OCI-LY7 (cell line): ENCODE results near the gene NPAS2. TPM values are rescaled to one million over a fixed set of nuclear protein-coding genes. Genes with fewer than 3 reads are reported as not detected.

Experiments
- BruUV-seq: library from RNA; stranded (reverse); fragments of 400-500 nt; replicated peaks from 2 replicates; lab custom pipeline; 2021; lab: Mats Ljungman, UMichigan
- CTCF ChIA-PET: fragments of 300-600 bp; sonication (Branson Sonifier 250); formaldehyde crosslinking; loops from one replicate; lab custom pipeline; 2022; ENCODE audit warnings: antibody characterized with exemption; ENCODE audit not compliant: unreplicated experiment; lab: Charles Lee
- POLR2A ChIA-PET: fragments of 300-600 bp; sonication (Branson Sonifier 250); formaldehyde crosslinking; loops from one replicate; lab custom pipeline; 2022; ENCODE audit warnings: antibody characterized with exemption; lab: Charles Lee
- DNase-seq: peaks from one replicate; pipeline ENCODE4 v3.0.0-alpha.2; 2015; ENCODE audit warnings: low spot score
- H2AFZ ChIP-seq: fragments of 200-600 bp; sonication (generic), shearing (Covaris generic); 2 replicates; pipeline ENCODE4 v1.6.1; 2014; ENCODE audit warnings: mild to moderate bottlenecking, antibody characterized with exemption, low read length, moderate library complexity
- H3K27ac ChIP-seq: fragments of 200-600 bp; sonication (generic); 2 replicates; pipeline ENCODE4 v1.5.1; 2014; ENCODE audit warnings: mixed run types, low read depth, mild to moderate bottlenecking, moderate library complexity, low read length, inconsistent platforms; ENCODE audit not compliant: poor library complexity, severe bottlenecking
- H3K36me3 ChIP-seq: fragments of 200-600 bp; sonication (generic); 2 replicates; pipeline ENCODE4 v1.6.1; 2014; ENCODE audit warnings: mild to moderate bottlenecking, antibody characterized with exemption, low read length, moderate library complexity, mixed read lengths; ENCODE audit not compliant: insufficient read depth
- H3K4me1 ChIP-seq: fragments of 200-600 bp; sonication (generic); 2 replicates; pipeline ENCODE4 v1.5.1; 2014; ENCODE audit warnings: mild to moderate bottlenecking, low read length; ENCODE audit not compliant: insufficient read depth, poor library complexity, severe bottlenecking
- H3K4me2 ChIP-seq: fragments of 200-600 bp; sonication (generic); 2 replicates; pipeline ENCODE4 v1.6.1; 2014; ENCODE audit warnings: mild to moderate bottlenecking, low read length
- H3K4me3 ChIP-seq: fragments of 200-600 bp; sonication (generic); 2 replicates; pipeline ENCODE4 v1.5.1; 2014; ENCODE audit warnings: mild to moderate bottlenecking, low read depth, low read length; ENCODE audit not compliant: poor library complexity, severe bottlenecking
- H3K79me2 ChIP-seq: fragments of 200-600 bp; sonication (generic); 2 replicates; pipeline ENCODE4 v1.6.1; 2016; ENCODE audit warnings: low read depth, mild to moderate bottlenecking, low read length, moderate library complexity, mixed read lengths; ENCODE audit not compliant: insufficient read depth
- H3K9me2 ChIP-seq: fragments of 200-600 bp; sonication (generic); 2 replicates; pipeline ENCODE4 v1.6.1; 2016; ENCODE audit warnings: mild to moderate bottlenecking, low read length, mixed read lengths; ENCODE audit not compliant: insufficient read depth
- H3K9me3 ChIP-seq: fragments of 200-600 bp; sonication (generic); 2 replicates; pipeline ENCODE4 v1.6.1; 2014; ENCODE audit warnings: mild to moderate bottlenecking, mixed run types, low read length, mixed read lengths
- H4K20me1 ChIP-seq: fragments of 200-600 bp; sonication (generic); 2 replicates; pipeline ENCODE4 v1.6.1; 2014; ENCODE audit warnings: mild to moderate bottlenecking, antibody characterized with exemption, low read length, moderate library complexity, mixed read lengths; ENCODE audit not compliant: insufficient read depth
- CTCF ChIP-seq: fragments of 200-600 bp; sonication (generic); conservative IDR thresholded peaks from 2 replicates; pipeline ENCODE4 v1.5.1; 2014; ENCODE audit warnings: mild to moderate bottlenecking, antibody characterized with exemption, low read length, moderate library complexity, mixed read lengths
- EZH2phosphoT487 ChIP-seq: fragments of 200-600 bp; sonication (generic); IDR thresholded peaks from 2 replicates; pipeline ENCODE4 v1.6.1; 2018; ENCODE audit warnings: low read depth, borderline replicate concordance, mild to moderate bottlenecking, mixed run types, antibody characterized with exemption, low read length, moderate library complexity, mixed read lengths
- intact Hi-C: fragments of 100-400 bp; cut with micrococcal nuclease; formaldehyde crosslinking; loops from one replicate; pipeline ENCODE4 v1.10.0; 2022; ENCODE audit not compliant: unreplicated experiment
- total RNA-seq, 2 experiments: library from RNA; depleted of rRNA in 1 of 2; stranded (reverse); fragments of >200 nt in 1 of 2; shearing (Covaris generic) in 1 of 2; gene quantifications; 2 replicates each; pipeline ENCODE4 v1.2.3, GENCODE V29; 2014 to 2022

NPAS2 gene
- total RNA-seq, 2 experiments from 2014 or later = not detected

- H3K4me2 ChIP-seq = no peak overlapping the region
- no peaks in the 10 kb centered on the region for H3K9me2 ChIP-seq
- no peak overlapping the region for H3K4me3 ChIP-seq
- H2AFZ ChIP-seq = no peak overlapping the region
- H3K4me1 ChIP-seq = no peaks in the 10 kb centered on the region
- H3K27ac ChIP-seq = no peak overlapping the region
- ChIA-PET POLR2A (no interaction called here), CTCF (no interaction called here)
- H4K20me1 ChIP-seq = no peaks in the 10 kb centered on the region
- TF ChIP-seq EZH2phosphoT487 = no peak
- no peak for TF ChIP-seq CTCF
- no peaks in the 10 kb centered on the region for H3K79me2 ChIP-seq
- intact Hi-C loops = no loop called here
- H3K36me3 ChIP-seq = no peaks in the 10 kb centered on the region
- H3K9me3 ChIP-seq = no peaks in the 10 kb centered on the region
- BruUV-seq = no TSS peak
- DNase-seq = no peak
Measured at GRCh38 chr2:100810603-100811145, 9.3 kb upstream of the NPAS2 start.

GRCh38 chr2:100812116-100812515, 7.8 kb upstream of the NPAS2 start:
- no peak overlapping the region for H3K4me3 ChIP-seq
- CTCF ChIA-PET = no interaction called here

More at GRCh38 chr2:100812116-100812515, 7.8 kb upstream of the NPAS2 start:
- Histone ChIP-seq H2AFZ (no peak overlapping the region), H3K9me3 (no peaks in the 10 kb centered on the region), H4K20me1 (no peaks in the 10 kb centered on the region), H3K4me2 (no peak overlapping the region), H3K9me2 (no peaks in the 10 kb centered on the region), H3K79me2 (no peaks in the 10 kb centered on the region), H3K4me1 (no peaks in the 10 kb centered on the region), H3K36me3 (no peaks in the 10 kb centered on the region), H3K27ac (no peak overlapping the region)
- TF ChIP-seq CTCF (no peak), EZH2phosphoT487 (no peak)
- no peak for DNase-seq
- intact Hi-C loops = no loop called here
- no TSS peak for BruUV-seq
- POLR2A ChIA-PET = no interaction called here
